Mucosa of descending colon (tissue), 3 donors: ENCODE results near the gene QSOX1. TPM values are rescaled to one million over a fixed set of nuclear protein-coding genes. Genes with fewer than 3 reads are reported as not detected.

ENCODE experiments used
- ATAC-seq: fragments of 200-7000 bp; cut with Tn5 transposase; one replicate; pipeline ENCODE4 v1.9.1; 2020; ENCODE audit warnings: mild to moderate bottlenecking, moderate library complexity
- DNase-seq, 3 donors: peaks; one replicate each; pipeline ENCODE4 v3.0.0-alpha.2; 2020
- H3K36me3 ChIP-seq: fragments of 200-600 bp; one replicate; pipeline ENCODE4 v1.8.0; 2021; ENCODE audit warnings: low read depth, mild to moderate bottlenecking
- H3K4me1 ChIP-seq: fragments of 200-600 bp; one replicate; pipeline ENCODE4 v1.8.0; 2021; ENCODE audit warnings: low read depth, mild to moderate bottlenecking
- H3K4me3 ChIP-seq: fragments of 200-600 bp; one replicate; pipeline ENCODE4 v1.8.0; 2021; ENCODE audit warnings: mild to moderate bottlenecking
- H3K9me3 ChIP-seq: fragments of 200-600 bp; one replicate; pipeline ENCODE4 v1.8.0; 2021; ENCODE audit warnings: mild to moderate bottlenecking
- CTCF ChIP-seq: fragments of 200-600 bp; IDR thresholded peaks from one replicate; pipeline ENCODE4 v1.8.0; 2022; ENCODE audit warnings: antibody characterized with exemption, mild to moderate bottlenecking
- intact Hi-C, 2 donors: fragments of 100-400 bp; cut with DNase I in 1 of 2; cut with micrococcal nuclease in 1 of 2; formaldehyde crosslinking; loops; one replicate each; pipeline versions ENCODE4 v1.11.0 to v1.11.1; 2022; cut with DNase I, micrococcal nuclease
- total RNA-seq, 3 donors: library from RNA; stranded (reverse); fragmentation: NEBNext Ultra II Directional in 2 of 3; extraction: Animal tissue kit (Norgen Biotek cat#: 25700) in 2 of 3; gene quantifications; one replicate each; pipeline versions ENCODE4 v1.2.1 to v1.2.4, GENCODE V29; 2021 to 2023
- donor health status: DM: no; HTN: no; CAD: no; lungs with moderate emphysema.
- donor health status: DM: no; HTN: no; CAD: no.
- donor health status: DM: no; HTN: yes; CAD: no.

The QSOX1 gene
- total RNA-seq, 3 donors from 2014 or later, result 96.4 to 260 (median 185) TPM

GRCh38 chr1:180178511-180179161 is 24.0 kb downstream of the QSOX1 start:
- Histone ChIP-seq H3K4me1 (peaks cover 3% of the 10 kb centered on the region), H3K4me3 (no peak overlapping the region), H3K36me3 (no peaks in the 10 kb centered on the region), H3K9me3 (no peaks in the 10 kb centered on the region)
- peak; percentile 97 for TF ChIP-seq CTCF
- intact Hi-C loops, result no loop called here
- DNase-seq (peak in 2 of 3 donors; percentile 80 to 83), ATAC-seq (peak; percentile 81)

GRCh38 chr1:180179162-180179957 is 24.7 kb downstream of the QSOX1 start:
- H3K4me1 ChIP-seq, result no peaks in the 10 kb centered on the region
- no peaks in the 10 kb centered on the region for H3K9me3 ChIP-seq
- intact Hi-C loops, result no loop called here
- no peak overlapping the region for H3K4me3 ChIP-seq
- H3K36me3 ChIP-seq, result peaks cover 4% of the 10 kb centered on the region
- no peak for ATAC-seq
- DNase-seq, result peak in 1 of 3 donors; percentile 10
- no peak for TF ChIP-seq CTCF

GRCh38 chr1:180181048-180181447 is 26.4 kb downstream of the QSOX1 start:
- H3K4me3 ChIP-seq, result no peak overlapping the region
- no peaks in the 10 kb centered on the region for H3K4me1 ChIP-seq
- H3K36me3 ChIP-seq, result peaks cover 5% of the 10 kb centered on the region
- no peaks in the 10 kb centered on the region for H3K9me3 ChIP-seq
- intact Hi-C loops, result no loop called here
- peak in 2 of 3 donors; percentile 3 to 61 for DNase-seq
- TF ChIP-seq CTCF, result no peak
- ATAC-seq, result no peak

- no peak for TF ChIP-seq CTCF
- ATAC-seq, result no peak
- no peaks in the 10 kb centered on the region for H3K4me1 ChIP-seq
- no peak overlapping the region for H3K4me3 ChIP-seq
- DNase-seq, result peak in 1 of 3 donors; percentile 11
- H3K36me3 ChIP-seq, result peaks cover 5% of the 10 kb centered on the region
- H3K9me3 ChIP-seq, result no peaks in the 10 kb centered on the region
- intact Hi-C loops, result no loop called here
Observed at GRCh38 chr1:180181996-180182642, 27.4 kb downstream of the QSOX1 start.

GRCh38 chr1:180182643-180183311 is 28.1 kb downstream of the QSOX1 start:
- DNase-seq (peak in 1 of 3 donors; percentile 5), ATAC-seq (no peak)
- Histone ChIP-seq H3K9me3 (no peaks in the 10 kb centered on the region), H3K4me1 (no peaks in the 10 kb centered on the region), H3K36me3 (peaks cover 5% of the 10 kb centered on the region), H3K4me3 (no peak overlapping the region)
- intact Hi-C loops, result no loop called here
- TF ChIP-seq CTCF, result no peak
